HL-60 (cell line): ENCODE data around the gene DDI1.

Source experiments
- TF ChIP-seq, protein P1 (sequence below): IDR thresholded peaks from one replicate; pipeline ENCODE4 v1.5.1; 2011; ENCODE audit warnings: low read length, control low read depth, inconsistent platforms; ENCODE audit not compliant: insufficient read depth
- TF ChIP-seq, protein P2 (sequence below): IDR thresholded peaks from 2 replicates; pipeline ENCODE4 v1.6.1; 2012; ENCODE audit warnings: low read depth; ENCODE audit not compliant: insufficient replicate concordance

DNA sequence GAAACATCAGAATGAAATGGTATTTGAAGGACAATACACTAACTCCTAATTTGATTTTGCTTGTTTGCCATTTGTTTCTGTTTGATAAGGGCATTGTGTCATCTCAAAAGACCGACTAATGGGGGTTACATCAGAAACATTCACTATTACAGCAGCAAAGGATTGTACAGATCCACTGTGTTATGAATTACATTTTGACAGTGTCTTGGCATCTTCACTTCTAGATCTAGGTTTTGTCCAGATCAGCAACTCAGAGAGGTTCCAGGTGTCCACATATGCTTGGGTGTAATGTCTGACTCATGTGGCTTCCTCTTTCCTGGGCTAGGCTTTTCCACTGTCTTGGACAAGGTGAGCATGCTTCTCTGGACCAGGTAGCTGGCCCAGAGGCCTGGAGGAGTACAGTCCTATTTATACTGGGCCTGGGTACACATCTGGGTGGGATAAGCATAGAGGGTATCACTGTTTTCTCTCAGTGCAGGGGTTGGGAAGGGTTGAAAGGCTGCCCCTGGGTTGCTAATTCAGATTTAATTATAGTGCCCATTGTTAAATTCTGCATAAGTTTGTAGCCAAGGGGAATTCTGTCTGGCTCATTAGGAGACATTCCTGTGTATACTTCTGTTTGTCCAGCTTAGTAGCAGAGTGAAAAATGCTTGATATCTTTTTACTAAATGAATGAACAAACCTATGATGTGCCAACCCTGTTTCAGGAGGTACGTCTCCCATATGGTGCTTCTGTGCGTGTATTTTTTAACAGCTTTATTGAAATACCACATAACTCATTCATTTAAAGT lies 23.8 kb downstream of the DDI1 start:
- TF ChIP-seq, protein P1, sequence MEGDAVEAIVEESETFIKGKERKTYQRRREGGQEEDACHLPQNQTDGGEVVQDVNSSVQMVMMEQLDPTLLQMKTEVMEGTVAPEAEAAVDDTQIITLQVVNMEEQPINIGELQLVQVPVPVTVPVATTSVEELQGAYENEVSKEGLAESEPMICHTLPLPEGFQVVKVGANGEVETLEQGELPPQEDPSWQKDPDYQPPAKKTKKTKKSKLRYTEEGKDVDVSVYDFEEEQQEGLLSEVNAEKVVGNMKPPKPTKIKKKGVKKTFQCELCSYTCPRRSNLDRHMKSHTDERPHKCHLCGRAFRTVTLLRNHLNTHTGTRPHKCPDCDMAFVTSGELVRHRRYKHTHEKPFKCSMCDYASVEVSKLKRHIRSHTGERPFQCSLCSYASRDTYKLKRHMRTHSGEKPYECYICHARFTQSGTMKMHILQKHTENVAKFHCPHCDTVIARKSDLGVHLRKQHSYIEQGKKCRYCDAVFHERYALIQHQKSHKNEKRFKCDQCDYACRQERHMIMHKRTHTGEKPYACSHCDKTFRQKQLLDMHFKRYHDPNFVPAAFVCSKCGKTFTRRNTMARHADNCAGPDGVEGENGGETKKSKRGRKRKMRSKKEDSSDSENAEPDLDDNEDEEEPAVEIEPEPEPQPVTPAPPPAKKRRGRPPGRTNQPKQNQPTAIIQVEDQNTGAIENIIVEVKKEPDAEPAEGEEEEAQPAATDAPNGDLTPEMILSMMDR: no peak
- TF ChIP-seq, protein P2, sequence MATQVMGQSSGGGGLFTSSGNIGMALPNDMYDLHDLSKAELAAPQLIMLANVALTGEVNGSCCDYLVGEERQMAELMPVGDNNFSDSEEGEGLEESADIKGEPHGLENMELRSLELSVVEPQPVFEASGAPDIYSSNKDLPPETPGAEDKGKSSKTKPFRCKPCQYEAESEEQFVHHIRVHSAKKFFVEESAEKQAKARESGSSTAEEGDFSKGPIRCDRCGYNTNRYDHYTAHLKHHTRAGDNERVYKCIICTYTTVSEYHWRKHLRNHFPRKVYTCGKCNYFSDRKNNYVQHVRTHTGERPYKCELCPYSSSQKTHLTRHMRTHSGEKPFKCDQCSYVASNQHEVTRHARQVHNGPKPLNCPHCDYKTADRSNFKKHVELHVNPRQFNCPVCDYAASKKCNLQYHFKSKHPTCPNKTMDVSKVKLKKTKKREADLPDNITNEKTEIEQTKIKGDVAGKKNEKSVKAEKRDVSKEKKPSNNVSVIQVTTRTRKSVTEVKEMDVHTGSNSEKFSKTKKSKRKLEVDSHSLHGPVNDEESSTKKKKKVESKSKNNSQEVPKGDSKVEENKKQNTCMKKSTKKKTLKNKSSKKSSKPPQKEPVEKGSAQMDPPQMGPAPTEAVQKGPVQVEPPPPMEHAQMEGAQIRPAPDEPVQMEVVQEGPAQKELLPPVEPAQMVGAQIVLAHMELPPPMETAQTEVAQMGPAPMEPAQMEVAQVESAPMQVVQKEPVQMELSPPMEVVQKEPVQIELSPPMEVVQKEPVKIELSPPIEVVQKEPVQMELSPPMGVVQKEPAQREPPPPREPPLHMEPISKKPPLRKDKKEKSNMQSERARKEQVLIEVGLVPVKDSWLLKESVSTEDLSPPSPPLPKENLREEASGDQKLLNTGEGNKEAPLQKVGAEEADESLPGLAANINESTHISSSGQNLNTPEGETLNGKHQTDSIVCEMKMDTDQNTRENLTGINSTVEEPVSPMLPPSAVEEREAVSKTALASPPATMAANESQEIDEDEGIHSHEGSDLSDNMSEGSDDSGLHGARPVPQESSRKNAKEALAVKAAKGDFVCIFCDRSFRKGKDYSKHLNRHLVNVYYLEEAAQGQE: no peak
